ENCODE results near the gene RAB11A. TPM values are rescaled to one million over a fixed set of nuclear protein-coding genes. Genes with fewer than 3 reads are reported as not detected.

Gene RAB11A
- total and polyA plus RNA-seq, 2 of the 13 experiments (the other 11 are each of a cell fraction or from before 2014, with no cell fraction given) = 161 to 162 TPM

GRCh38 chr15:65869126-65869953 lies at the start of gene RAB11A (continued):
- TF ChIP-seq ZBTB4 (CRISPR knock-in tag; IDR thresholded peaks at IDR 0.05; ENCODE audit: borderline replicate concordance) (0 out of 2 replicates have a peak, but pooled peaks have one; percentile 58), ZNF225 (CRISPR knock-in tag; IDR thresholded peaks at IDR 0.05) (0 out of 2 replicates have a peak, but pooled peaks have one; percentile 76), ZNF350 (CRISPR knock-in tag; IDR thresholded peaks at IDR 0.05; ENCODE audit: borderline replicate concordance, low read depth) (peak; percentile 93), AHR (CRISPR knock-in tag; IDR thresholded peaks at IDR 0.05) (peak; percentile 82; the same call in 1 of the 2 replicates), HNF4G (IDR thresholded peaks at IDR 0.05; ENCODE audit: borderline replicate concordance, low read depth, low read length) (peak; percentile 24; the same call in 1 of the 2 replicates), HNF4G (CRISPR knock-in tag; IDR thresholded peaks at IDR 0.05; ENCODE audit: borderline replicate concordance, low read depth) (peak; percentile 71), ZKSCAN8 (CRISPR knock-in tag; IDR thresholded peaks at IDR 0.05; ENCODE audit: borderline replicate concordance) (0 out of 2 replicates have a peak, but pooled peaks have one; percentile 53), GLMP (CRISPR knock-in tag; IDR thresholded peaks at IDR 0.05; ENCODE audit: borderline replicate concordance) (no peak), ZSCAN29 (CRISPR knock-in tag; conservative IDR thresholded peaks at IDR 0.05) (0 out of 2 replicates have a peak, but pooled peaks have one; percentile 13), ZNF570 (CRISPR knock-in tag; IDR thresholded peaks at IDR 0.05; ENCODE audit: borderline replicate concordance) (0 out of 2 replicates have a peak, but pooled peaks have one; percentile 20), TEAD3 (CRISPR knock-in tag; optimal IDR thresholded peaks at IDR 0.05; ENCODE audit: borderline replicate concordance) (peak; percentile 75), GATA4 (IDR thresholded peaks at IDR 0.05; ENCODE audit: borderline replicate concordance, low read depth) (no peak; the same call in 1 of the 2 replicates), SAP130 (CRISPR knock-in tag; IDR thresholded peaks at IDR 0.05; ENCODE audit: low read depth) (peak; percentile 89), ISL2 (CRISPR knock-in tag; IDR thresholded peaks at IDR 0.05) (peak; percentile 51; the same call in 1 of the 2 replicates), YEATS2 (CRISPR knock-in tag; IDR thresholded peaks at IDR 0.05; ENCODE audit: borderline replicate concordance) (peak; percentile 86; the same call in 1 of the 2 replicates), ZNF567 (CRISPR knock-in tag; IDR thresholded peaks at IDR 0.05; ENCODE audit: borderline replicate concordance) (0 out of 2 replicates have a peak, but pooled peaks have one; percentile 53), HINFP (CRISPR knock-in tag; IDR thresholded peaks at IDR 0.05; ENCODE audit: low read depth) (peak; percentile 27; the same call in 1 of the 2 replicates)

All from HepG2 (cell line).